ENCODE data around the gene LRCOL1. TPM values are rescaled to one million over a fixed set of nuclear protein-coding genes. Genes with fewer than 3 reads are reported as not detected.

Gene LRCOL1
- total and polyA plus RNA-seq, 10 donors, result 0.54 to 4.1 (median 1.4) TPM; not detected in 2

GRCh38 chr12:132632521-132633228, 22.3 kb upstream of the LRCOL1 start:
- Histone ChIP-seq H3K9me3 (no peaks in the 10 kb centered on the region), H3K27me3 (replicated peaks in 1 of 7) (no peaks in the 10 kb centered on the region), H3K27ac (peak overlapping the region in 1 of 8 donors; percentile 34), H3K4me3 (no peak overlapping the region), H3K36me3 (peaks cover 2 to 100% (median 88%) of the 10 kb centered on the region in 6 donors), H3K4me1 (no peaks in the 10 kb centered on the region)
- intact Hi-C loops (cut with DNase I; ENCODE audit: low total_unique reads), result no loop called here
- DNase-seq, result peak; percentile 5
- 75 to 88% (median 83%) methylated on average over 17 of the region's 17 CpGs for WGBS, 5 donors
- no peak for TF ChIP-seq POLR2AphosphoS5 (IDR thresholded peaks at IDR 0.05)
- no peak for TF ChIP-seq POLR2A (IDR thresholded peaks at IDR 0.05)
- no peak for TF ChIP-seq CTCF (IDR thresholded peaks at IDR 0.05 in 8 of 11, conservative IDR thresholded peaks at IDR 0.05 in 3 of 11)

- no peaks in the 10 kb centered on the region for H3K4me1 ChIP-seq
- peaks cover 2 to 100% (median 79%) of the 10 kb centered on the region in 6 donors for H3K36me3 ChIP-seq
- intact Hi-C loops (cut with DNase I; ENCODE audit: low total_unique reads), result no loop called here
- H3K27me3 ChIP-seq (replicated peaks in 1 of 7), result no peaks in the 10 kb centered on the region
- 93 to 97% (median 95%) methylated on average over 10 to 11 of the region's 11 CpGs for WGBS, 5 donors
- TF ChIP-seq POLR2A (IDR thresholded peaks at IDR 0.05) (no peak), CTCF (IDR thresholded peaks at IDR 0.05 in 8 of 11, conservative IDR thresholded peaks at IDR 0.05 in 3 of 11) (no peak), POLR2AphosphoS5 (IDR thresholded peaks at IDR 0.05) (no peak)
- H3K4me3 ChIP-seq, result no peak overlapping the region
- no peak overlapping the region for H3K27ac ChIP-seq
- DNase-seq, result peak; percentile 60
- H3K9me3 ChIP-seq, result no peaks in the 10 kb centered on the region
Observed at GRCh38 chr12:132631666-132632065, 21.3 kb upstream of the LRCOL1 start.

DNA sequence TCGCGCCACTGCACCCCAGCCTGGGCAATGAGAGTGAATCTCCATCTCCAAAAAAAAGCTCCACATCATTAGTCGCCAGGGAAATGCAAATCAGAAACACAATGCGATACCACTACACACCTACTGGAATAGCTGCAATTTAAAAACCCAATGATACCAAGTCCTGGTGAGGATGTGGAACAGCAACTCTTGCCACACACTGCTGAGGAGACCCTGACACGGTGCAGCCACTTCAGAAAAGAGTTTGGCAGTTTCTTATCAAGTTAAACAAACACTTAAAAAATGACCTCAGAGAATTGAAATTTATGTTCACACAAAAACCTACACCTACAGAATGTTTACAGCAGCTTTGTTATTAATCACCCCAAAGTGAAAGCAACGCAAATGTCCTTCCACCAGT, 20.3 kb upstream of the LRCOL1 start:
- H3K27me3 ChIP-seq (replicated peaks in 1 of 7), result no peaks in the 10 kb centered on the region
- no peak for DNase-seq
- no peak overlapping the region for H3K27ac ChIP-seq
- H3K4me1 ChIP-seq, result no peaks in the 10 kb centered on the region
- TF ChIP-seq POLR2A (IDR thresholded peaks at IDR 0.05) (no peak), POLR2AphosphoS5 (IDR thresholded peaks at IDR 0.05) (no peak), CTCF (IDR thresholded peaks at IDR 0.05 in 8 of 11, conservative IDR thresholded peaks at IDR 0.05 in 3 of 11) (no peak)
- H3K4me3 ChIP-seq, result no peak overlapping the region
- intact Hi-C loops (cut with DNase I; ENCODE audit: low total_unique reads), result no loop called here
- no peaks in the 10 kb centered on the region for H3K9me3 ChIP-seq
- H3K36me3 ChIP-seq, result peaks cover 2 to 100% (median 77%) of the 10 kb centered on the region in 6 donors
- 91 to 96% (median 95%) methylated on average over 6 of the region's 6 CpGs for WGBS, 5 donors

GRCh38 chr12:132629330-132629729, 18.9 kb upstream of the LRCOL1 start:
- Histone ChIP-seq H3K4me1 (no peaks in the 10 kb centered on the region), H3K9me3 (no peaks in the 10 kb centered on the region), H3K27ac (no peak overlapping the region), H3K4me3 (no peak overlapping the region), H3K36me3 (peaks cover 2 to 100% (median 77%) of the 10 kb centered on the region in 6 donors), H3K27me3 (replicated peaks in 1 of 7) (no peaks in the 10 kb centered on the region)
- 94 to 97% (median 96%) methylated on average over 6 of the region's 6 CpGs for WGBS, 5 donors
- DNase-seq, result peak; percentile 1
- TF ChIP-seq CTCF (IDR thresholded peaks at IDR 0.05 in 8 of 11, conservative IDR thresholded peaks at IDR 0.05 in 3 of 11), result no peak
- no peak for TF ChIP-seq POLR2A (IDR thresholded peaks at IDR 0.05)
- TF ChIP-seq POLR2AphosphoS5 (IDR thresholded peaks at IDR 0.05), result no peak
- intact Hi-C loops (cut with DNase I; ENCODE audit: low total_unique reads), result no loop called here

All from spleen (tissue), 11 donors.